Adrenal gland (tissue), 12 donors: Measurements from ENCODE around the gene ALOX12B. TPM values are rescaled to one million over a fixed set of nuclear protein-coding genes. Genes with fewer than 3 reads are reported as not detected.
"Not testable (repeated sequence)": the region's sequence is repeated elsewhere in the genome, so short reads cannot be mapped to it uniquely, and the experiment has no call there.

Experiments
- DNase-seq, 7 donors: peaks; one replicate each; pipeline ENCODE4 v3.0.0-alpha.2; 2019 to 2020
- H3K27ac ChIP-seq, 5 donors: fragments of 200-600 bp; sonication (generic) in 4 of 5; 1 replicate in 3 of 5; 2 replicates in 2 of 5; pipeline versions ENCODE4 v1.5.1 to v1.8.0; 2016 to 2020; ENCODE audit warnings: mild to moderate bottlenecking in 1 of 5
- H3K27me3 ChIP-seq: fragments of 200-600 bp; 2 replicates; pipeline ENCODE4 v1.8.0; 2021
- H3K36me3 ChIP-seq, 2 donors: fragments of 200-600 bp; replicated peaks in 1 of 2; 1 replicate in 1 of 2; 2 replicates in 1 of 2; pipeline versions ENCODE4 v1.5.1 to v1.8.0; 2018 to 2022
- H3K4me1 ChIP-seq, 2 donors: fragments of 200-600 bp; replicated peaks in 1 of 2; 1 replicate in 1 of 2; 2 replicates in 1 of 2; pipeline versions ENCODE4 v1.5.1 to v1.8.0; 2018 to 2021
- H3K4me3 ChIP-seq, 4 donors: fragments of 200-600 bp; sonication (generic) in 3 of 4; one replicate each; pipeline ENCODE4 v1.5.1; 2016 to 2018
- H3K9me3 ChIP-seq, 3 donors: fragments of 200-600 bp; sonication (generic) in 1 of 3; replicated peaks in 1 of 3; 1 replicate in 2 of 3; 2 replicates in 1 of 3; pipeline versions ENCODE4 v1.5.1 to v1.8.0; 2016 to 2021
- POLR2A ChIP-seq, 2 donors: fragments of 450-650 bp; IDR thresholded peaks; one replicate each; pipeline ENCODE4 v1.6.1; 2017; ENCODE audit warnings: antibody characterized with exemption in 2 of 2, mild to moderate bottlenecking in 2 of 2, moderate library complexity in 1 of 2
- WGBS, 4 donors: extraction: QIAGEN DNeasy Blood & Tissue Kit in 2 of 4; methylation state at CpG; one replicate each; pipeline versions ENCODE4 v1.1.5 to v1.1.7; 2013 to 2017; 5-methylcytosine and 5-hydroxymethylcytosine counted together
- intact Hi-C, 2 donors: fragments of 100-400 bp; cut with DNase I; formaldehyde crosslinking; loops; one replicate each; pipeline versions ENCODE4 v1.14.1 to v1.15.0; 2022 to 2023
- polyA plus RNA-seq, 3 donors: library from polyadenylated mRNA; stranded (reverse); fragments of 200-250 nt in 2 of 3; fragments of 350-450 nt in 1 of 3; fragmentation: Illumina TruSeq in 1 of 3; extraction: RNeasy Lipid Tissue Mini Kit (QIAGEN cat#74804) in 1 of 3; gene quantifications; one replicate each; pipeline ENCODE4 v1.2.3, GENCODE V29; 2013 to 2014
- total RNA-seq, 9 donors: library from RNA; depleted of rRNA in 4 of 9; stranded (reverse); fragments of >200 nt in 4 of 9; fragments of 120-200 nt in 1 of 9; fragmentation: NEBNext Ultra II Directional in 1 of 9; extraction: Animal tissue kit (Norgen Biotek cat#: 25700) in 1 of 9; gene quantifications; one replicate each; pipeline versions ENCODE4 v1.1.0 to v1.2.4, GENCODE V29; 2013 to 2023
- TF ChIP-seq, protein P1 (sequence below), 6 experiments: fragments of 450-650 bp in 4 of 6; fragments of 200-600 bp in 2 of 6; sonication (generic) in 1 of 6; IDR thresholded peaks; 1 replicate in 5 of 6; 2 replicates in 1 of 6; pipeline versions ENCODE4 v1.5.1 to v1.8.0; 2016 to 2021; ENCODE audit warnings: antibody characterized with exemption in 6 of 6, mild to moderate bottlenecking in 2 of 6, moderate library complexity in 1 of 6
- donor health status: healthy with polysubstance abuse.
- donor health status: Bipolar disorder and iron deficiency.
- donor health status: DM: yes; HTN: yes; CAD: no.
- donor health status: DM: no; HTN: no; CAD: no.
- donor health status: DM: no; HTN: no; CAD: no.
- donor health status: DM: yes; HTN: yes; CAD: no.

The ALOX12B gene
- total and polyA plus RNA-seq, 12 donors, result not detected

DNA sequence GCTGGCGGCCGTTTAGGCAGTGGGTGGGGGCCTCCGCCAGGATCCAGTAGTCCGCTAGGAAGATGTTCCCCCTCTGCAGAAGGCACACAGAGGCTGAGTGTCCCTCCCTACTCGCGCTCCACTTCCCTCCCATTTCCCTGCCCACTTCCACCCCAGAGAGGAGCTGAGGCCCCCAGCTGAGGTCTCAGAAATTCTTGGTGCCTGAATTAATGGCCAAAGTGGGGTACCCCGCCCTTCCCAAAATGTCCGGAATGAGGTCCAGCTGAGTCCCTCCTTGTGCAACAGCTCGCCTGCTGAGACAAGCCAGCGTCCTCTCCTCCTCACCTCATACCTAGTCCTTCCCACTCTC, 22.9 kb upstream of the ALOX12B start:
- Histone ChIP-seq H3K9me3 (no peaks in the 10 kb centered on the region), H3K4me1 (peaks cover 0 to 6% of the 10 kb centered on the region in 2 donors), H3K4me3 (no peak overlapping the region), H3K27me3 (peaks cover 39% of the 10 kb centered on the region), H3K27ac (no peak overlapping the region), H3K36me3 (no peaks in the 10 kb centered on the region)
- no peak for DNase-seq
- 23 to 56% (median 44%) methylated on average over 6 to 10 of the region's 10 CpGs for WGBS, 4 donors
- intact Hi-C loops, result loop anchor here (5.0 kb wide), 1 partner anchor 33 kb away; no protein-coding TSS in a partner anchor
- TF ChIP-seq, protein P1, sequence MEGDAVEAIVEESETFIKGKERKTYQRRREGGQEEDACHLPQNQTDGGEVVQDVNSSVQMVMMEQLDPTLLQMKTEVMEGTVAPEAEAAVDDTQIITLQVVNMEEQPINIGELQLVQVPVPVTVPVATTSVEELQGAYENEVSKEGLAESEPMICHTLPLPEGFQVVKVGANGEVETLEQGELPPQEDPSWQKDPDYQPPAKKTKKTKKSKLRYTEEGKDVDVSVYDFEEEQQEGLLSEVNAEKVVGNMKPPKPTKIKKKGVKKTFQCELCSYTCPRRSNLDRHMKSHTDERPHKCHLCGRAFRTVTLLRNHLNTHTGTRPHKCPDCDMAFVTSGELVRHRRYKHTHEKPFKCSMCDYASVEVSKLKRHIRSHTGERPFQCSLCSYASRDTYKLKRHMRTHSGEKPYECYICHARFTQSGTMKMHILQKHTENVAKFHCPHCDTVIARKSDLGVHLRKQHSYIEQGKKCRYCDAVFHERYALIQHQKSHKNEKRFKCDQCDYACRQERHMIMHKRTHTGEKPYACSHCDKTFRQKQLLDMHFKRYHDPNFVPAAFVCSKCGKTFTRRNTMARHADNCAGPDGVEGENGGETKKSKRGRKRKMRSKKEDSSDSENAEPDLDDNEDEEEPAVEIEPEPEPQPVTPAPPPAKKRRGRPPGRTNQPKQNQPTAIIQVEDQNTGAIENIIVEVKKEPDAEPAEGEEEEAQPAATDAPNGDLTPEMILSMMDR (IDR thresholded peaks at IDR 0.05), result no peak
- no peak for TF ChIP-seq POLR2A (IDR thresholded peaks at IDR 0.05)

DNA sequence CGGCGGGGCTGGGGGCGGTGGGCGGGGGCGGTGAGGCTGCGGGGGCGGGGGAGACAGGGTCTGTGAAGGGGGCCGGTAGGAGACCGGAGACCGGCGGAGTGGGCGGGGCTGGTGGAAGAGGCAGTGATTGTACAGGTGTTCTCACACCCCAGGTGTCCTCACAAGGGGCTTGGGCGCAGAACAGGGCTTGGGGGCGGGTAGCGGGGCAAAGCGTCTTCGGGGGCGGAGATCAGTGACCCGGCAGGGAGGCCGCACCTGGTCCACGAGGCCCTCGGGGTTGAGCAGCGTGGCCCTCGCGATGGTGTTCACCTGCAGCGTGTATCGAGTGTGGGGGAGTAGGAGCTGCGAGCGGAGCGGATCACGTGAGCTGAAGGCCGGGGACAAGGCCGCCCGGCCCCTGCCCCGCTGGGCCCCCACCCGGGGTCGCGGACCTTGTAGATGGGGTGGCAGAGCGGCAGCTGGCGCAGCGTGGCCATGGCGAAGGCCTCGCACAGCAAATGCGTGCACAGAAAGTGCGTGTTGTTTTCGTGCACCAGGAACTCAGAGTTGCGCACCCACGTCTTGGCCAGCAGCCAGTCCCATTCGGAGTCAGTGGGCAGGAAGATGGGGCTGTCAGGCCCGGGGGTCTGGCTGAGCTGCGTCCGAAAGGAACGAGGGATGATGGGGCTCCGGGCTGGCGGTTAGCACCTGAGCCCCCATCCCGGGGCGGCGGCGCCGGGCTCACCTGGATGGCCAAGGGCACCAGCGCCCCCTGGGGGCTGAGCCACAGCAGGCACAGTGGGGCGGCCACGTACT, 22.3 kb upstream of the ALOX12B start:
- H3K27me3 ChIP-seq, result peaks cover 33% of the 10 kb centered on the region
- no peaks in the 10 kb centered on the region for H3K9me3 ChIP-seq
- 8 to 39% (median 14%) methylated on average over 12 to 63 of the region's 63 CpGs for WGBS, 4 donors
- H3K4me1 ChIP-seq, result peaks cover 0 to 6% of the 10 kb centered on the region in 2 donors
- no peak for TF ChIP-seq POLR2A (IDR thresholded peaks at IDR 0.05)
- TF ChIP-seq, protein P1 (IDR thresholded peaks at IDR 0.05), result peak; percentile 60 to 82 (median 70)
- no peak overlapping the region for H3K27ac ChIP-seq
- H3K4me3 ChIP-seq, result peak overlapping the region in 1 of 4 donors; percentile 13
- DNase-seq, result peak in 6 of 7 donors; percentile 46 to 69 (median 61)
- no peaks in the 10 kb centered on the region for H3K36me3 ChIP-seq
- intact Hi-C loops, result loop anchor here (5.0 kb wide), 1 partner anchor 33 kb away; no protein-coding TSS in a partner anchor

- peaks cover 0 to 6% of the 10 kb centered on the region in 2 donors for H3K4me1 ChIP-seq
- H3K27me3 ChIP-seq, result peaks cover 33% of the 10 kb centered on the region
- no peak for DNase-seq
- WGBS, 4 donors, result 78 to 85% (median 84%) methylated on average over 22 to 33 of the region's 33 CpGs
- no peak overlapping the region for H3K4me3 ChIP-seq
- H3K9me3 ChIP-seq, result no peaks in the 10 kb centered on the region
- intact Hi-C loops, result no loop called here
- TF ChIP-seq POLR2A (IDR thresholded peaks at IDR 0.05), result no peak
- TF ChIP-seq, protein P1 (IDR thresholded peaks at IDR 0.05), result no peak
- no peak overlapping the region for H3K27ac ChIP-seq
- no peaks in the 10 kb centered on the region for H3K36me3 ChIP-seq
Observed at GRCh38 chr17:8108972-8109660, 21.6 kb upstream of the ALOX12B start.

DNA sequence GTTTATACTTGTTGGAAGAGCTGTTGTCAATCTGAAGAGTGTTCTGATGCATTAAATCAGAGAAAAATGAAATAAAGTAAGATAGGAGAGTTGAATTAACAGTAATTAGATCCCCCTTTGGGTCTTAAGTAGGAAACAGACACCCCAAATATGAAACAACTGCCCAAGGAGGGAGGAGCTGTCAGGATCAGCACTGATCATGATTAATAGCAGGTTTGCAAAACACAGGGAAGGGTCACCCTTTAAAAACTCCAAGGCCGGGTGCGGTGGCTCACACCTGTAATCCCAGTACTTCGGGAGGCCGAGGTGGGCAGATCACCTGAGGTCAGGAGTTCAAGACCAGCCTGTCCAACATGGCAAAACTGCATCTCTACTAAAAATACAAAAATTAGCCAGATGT, 19.5 kb upstream of the ALOX12B start:
- H3K27ac ChIP-seq, DNase-seq, H3K9me3 ChIP-seq, intact Hi-C loops, H3K36me3 ChIP-seq, H3K4me3 ChIP-seq, H3K4me1 ChIP-seq: not testable (repeated sequence)
- peaks cover 20% of the 10 kb centered on the region for H3K27me3 ChIP-seq
- WGBS, 4 donors, result 63 to 86% (median 79%) methylated on average over 4 of the region's 4 CpGs
